GM10266 (cell line): ENCODE results near the gene NTPCR.
"Not testable (repeated sequence)": the region's sequence is repeated elsewhere in the genome, so short reads cannot be mapped to it uniquely, and the experiment has no call there.

ENCODE experiments used
- DNase-seq: peaks from one replicate; pipeline ENCODE4 v3.0.0; 2012; ENCODE audit errors: extremely low spot score
- CTCF ChIP-seq: IDR thresholded peaks from 2 replicates; pipeline ENCODE4 v1.5.1; 2012; ENCODE audit warnings: mild to moderate bottlenecking, low read depth; ENCODE audit not compliant: control insufficient read depth, insufficient read depth; ENCODE audit errors: missing control alignments

NTPCR gene

GRCh38 chr1:232999956-233000625 lies 49.7 kb downstream of the NTPCR start:
- no peak for TF ChIP-seq CTCF
- no peak for DNase-seq

GRCh38 chr1:233003638-233004037 lies 53.2 kb downstream of the NTPCR start:
- DNase-seq: not testable (repeated sequence)

GRCh38 chr1:233004451-233004850 lies 54.0 kb downstream of the NTPCR start:
- no peak for TF ChIP-seq CTCF
- DNase-seq: no peak

- no peak for DNase-seq
- TF ChIP-seq CTCF: no peak
These were observed 54.7 kb downstream of the NTPCR start for GRCh38 chr1:233005156-233005555.

- no peak for DNase-seq
- no peak for TF ChIP-seq CTCF
These were observed 55.3 kb downstream of the NTPCR start for GRCh38 chr1:233005703-233006102.

GRCh38 chr1:233006108-233006507 lies 55.7 kb downstream of the NTPCR start:
- no peak for DNase-seq
- no peak for TF ChIP-seq CTCF

GRCh38 chr1:233006541-233006973 lies 56.1 kb downstream of the NTPCR start:
- no peak for DNase-seq
- no peak for TF ChIP-seq CTCF

- no peak for TF ChIP-seq CTCF
These were observed 59.7 kb downstream of the NTPCR start for GRCh38 chr1:233010146-233010545.

More at GRCh38 chr1:233010146-233010545, 59.7 kb downstream of the NTPCR start:
- DNase-seq: no peak
